Smooth muscle cell (in vitro differentiated cells): Measurements from ENCODE around the gene AUTS2. TPM values are rescaled to one million over a fixed set of nuclear protein-coding genes. Genes with fewer than 3 reads are reported as not detected.
A peak's percentile ranks its signal among the peaks of the same experiment; 100 is the strongest.

Experiments
- DNase-seq: peaks from one replicate; lab custom pipeline; 2025; ENCODE audit not compliant: unreplicated experiment; lab: John Stamatoyannopoulos, UW
- H2AFZ ChIP-seq: fragments of 200-600 bp; sonication (generic); 2 replicates; pipeline ENCODE4 v1.6.0; 2016; ENCODE audit warnings: antibody characterized with exemption, low read depth, mild to moderate bottlenecking
- H3F3A ChIP-seq: fragments of 200-600 bp; sonication (generic); 2 replicates; pipeline ENCODE4 v1.6.0; 2017; ENCODE audit warnings: antibody characterized with exemption, low read depth
- H3K27ac ChIP-seq: fragments of 200-600 bp; sonication (generic); 2 replicates; pipeline ENCODE4 v1.5.1; 2016; ENCODE audit warnings: low read depth, mild to moderate bottlenecking
- H3K27me3 ChIP-seq: fragments of 200-600 bp; sonication (generic); 2 replicates; pipeline ENCODE4 v1.6.1; 2016; ENCODE audit warnings: low read depth, mild to moderate bottlenecking
- H3K36me3 ChIP-seq: fragments of 200-600 bp; sonication (generic); 2 replicates; pipeline ENCODE4 v1.5.1; 2016; ENCODE audit warnings: low read depth
- H3K4me1 ChIP-seq: fragments of 200-600 bp; sonication (generic); 2 replicates; pipeline ENCODE4 v1.5.1; 2016; ENCODE audit warnings: low read depth
- H3K4me2 ChIP-seq: fragments of 200-600 bp; sonication (generic); 2 replicates; pipeline ENCODE4 v1.6.0; 2016; ENCODE audit warnings: mild to moderate bottlenecking
- H3K4me3 ChIP-seq: fragments of 200-600 bp; sonication (generic); 2 replicates; pipeline ENCODE4 v1.5.1; 2016; ENCODE audit warnings: mild to moderate bottlenecking
- H3K79me2 ChIP-seq: fragments of 200-600 bp; sonication (generic); 2 replicates; pipeline ENCODE4 v1.6.0; 2016; ENCODE audit warnings: low read depth, mild to moderate bottlenecking
- H3K9ac ChIP-seq: fragments of 200-600 bp; sonication (generic); 2 replicates; pipeline ENCODE4 v1.6.0; 2016; ENCODE audit warnings: low read depth
- H3K9me3 ChIP-seq: fragments of 200-600 bp; sonication (generic); replicated peaks from 2 replicates; pipeline ENCODE4 v1.5.1; 2016; ENCODE audit warnings: low read depth
- H4K20me1 ChIP-seq: fragments of 200-600 bp; sonication (generic); 2 replicates; pipeline ENCODE4 v1.6.0; 2016; ENCODE audit warnings: low read depth
- CTCF ChIP-seq: fragments of 200-600 bp; sonication (generic); IDR thresholded peaks from 2 replicates; pipeline ENCODE4 v1.5.1; 2017; ENCODE audit warnings: borderline replicate concordance, mild to moderate bottlenecking, antibody characterized with exemption; ENCODE audit not compliant: insufficient read depth, poor library complexity, severe bottlenecking
- WGBS: methylation state at CpG from one replicate; pipeline ENCODE4 v1.1.7; 2016; ENCODE audit warnings: low lambda C conversion rate; 5-methylcytosine and 5-hydroxymethylcytosine counted together
- polyA plus RNA-seq: library from polyadenylated mRNA; unstranded; fragments of >200 nt; fragmentation: Nextera tagmentation; extraction: Ambion mirVana; gene quantifications from 2 replicates; pipeline ENCODE4 v1.2.1, GENCODE V29; 2016
- total RNA-seq: library from RNA; depleted of rRNA; stranded (reverse); fragments of >200 nt; gene quantifications from 2 replicates; pipeline ENCODE4 v1.2.3, GENCODE V29; 2014

The AUTS2 gene
- total and polyA plus RNA-seq, 2 experiments from 2014 or later = 6.5 to 8.6 TPM

GRCh38 chr7:70710011-70710480 lies 1111.8 kb downstream of the AUTS2 start:
- Histone ChIP-seq H3K4me3 (no peak overlapping the region), H3K4me1 (peaks cover 20% of the 10 kb centered on the region), H3K36me3 (no peaks in the 10 kb centered on the region), H3K9ac (no peak overlapping the region), H3F3A (peaks cover 4% of the 10 kb centered on the region), H3K79me2 (peaks cover 8% of the 10 kb centered on the region), H3K27me3 (no peaks in the 10 kb centered on the region), H3K4me2 (peak overlapping the region; percentile 70), H4K20me1 (peaks cover 81% of the 10 kb centered on the region), H3K9me3 (no peaks in the 10 kb centered on the region), H3K27ac (peak overlapping the region; percentile 17), H2AFZ (no peak overlapping the region)
- DNase-seq = no peak
- 25% methylated on average over 4 of the region's 4 CpGs for WGBS
- no peak for TF ChIP-seq CTCF

- H3K4me2 ChIP-seq = peak overlapping the region; percentile 70
- H3K27ac ChIP-seq = peak overlapping the region; percentile 17
- WGBS = 34% methylated on average over 3 of the region's 3 CpGs
Measured at GRCh38 chr7:70710651-70711050, 1112.4 kb downstream of the AUTS2 start.

GRCh38 chr7:70711452-70711851 lies 1113.2 kb downstream of the AUTS2 start:
- H3K4me2 ChIP-seq = no peak overlapping the region
- TF ChIP-seq CTCF = no peak
- H3K36me3 ChIP-seq = no peaks in the 10 kb centered on the region
- peaks cover 18% of the 10 kb centered on the region for H3K79me2 ChIP-seq
- H3K27ac ChIP-seq = no peak overlapping the region
- H3K9me3 ChIP-seq = no peaks in the 10 kb centered on the region
- H2AFZ ChIP-seq = no peak overlapping the region
- H3F3A ChIP-seq = peaks cover 4% of the 10 kb centered on the region
- peaks cover 20% of the 10 kb centered on the region for H3K4me1 ChIP-seq
- H4K20me1 ChIP-seq = peaks cover 79% of the 10 kb centered on the region
- WGBS = 65% methylated on average over 11 of the region's 11 CpGs
- no peak overlapping the region for H3K9ac ChIP-seq
- H3K4me3 ChIP-seq = no peak overlapping the region
- DNase-seq = no peak
- H3K27me3 ChIP-seq = no peaks in the 10 kb centered on the region

More at GRCh38 chr7:70710651-70711050, 1112.4 kb downstream of the AUTS2 start:
- Histone ChIP-seq H3K4me3 (no peak overlapping the region), H3K9ac (no peak overlapping the region), H3K27me3 (no peaks in the 10 kb centered on the region), H3F3A (peaks cover 4% of the 10 kb centered on the region), H3K36me3 (no peaks in the 10 kb centered on the region), H3K4me1 (peaks cover 20% of the 10 kb centered on the region), H3K9me3 (no peaks in the 10 kb centered on the region), H2AFZ (no peak overlapping the region), H4K20me1 (peaks cover 81% of the 10 kb centered on the region), H3K79me2 (peaks cover 14% of the 10 kb centered on the region)
- TF ChIP-seq CTCF = no peak
- DNase-seq = no peak

GRCh38 chr7:70712942-70713341 lies 1114.7 kb downstream of the AUTS2 start:
- no peak overlapping the region for H3K4me2 ChIP-seq
- H3K27ac ChIP-seq = no peak overlapping the region
- TF ChIP-seq CTCF = no peak
- 88% methylated on average over 5 of the region's 5 CpGs for WGBS
- H3K36me3 ChIP-seq = no peaks in the 10 kb centered on the region
- H3K4me1 ChIP-seq = peaks cover 18% of the 10 kb centered on the region
- no peaks in the 10 kb centered on the region for H3K9me3 ChIP-seq
- H3F3A ChIP-seq = peaks cover 4% of the 10 kb centered on the region
- DNase-seq = no peak
- peaks cover 79% of the 10 kb centered on the region for H4K20me1 ChIP-seq
- H3K9ac ChIP-seq = no peak overlapping the region
- H3K79me2 ChIP-seq = peaks cover 16% of the 10 kb centered on the region
- no peak overlapping the region for H2AFZ ChIP-seq
- H3K27me3 ChIP-seq = no peaks in the 10 kb centered on the region
- H3K4me3 ChIP-seq = no peak overlapping the region
